CD4-positive, alpha-beta T cell treated with Interferon alpha-2 for 1 hour (primary cell): ENCODE results near the gene RNF182.
"Not testable (repeated sequence)": the region's sequence is repeated elsewhere in the genome, so short reads cannot be mapped to it uniquely, and the experiment has no call there.

Experiments
- DNase-seq, 2 donors: peaks; one replicate each; pipeline ENCODE4 v3.0.0-alpha.2; 2020 to 2022

Gene RNF182

DNA sequence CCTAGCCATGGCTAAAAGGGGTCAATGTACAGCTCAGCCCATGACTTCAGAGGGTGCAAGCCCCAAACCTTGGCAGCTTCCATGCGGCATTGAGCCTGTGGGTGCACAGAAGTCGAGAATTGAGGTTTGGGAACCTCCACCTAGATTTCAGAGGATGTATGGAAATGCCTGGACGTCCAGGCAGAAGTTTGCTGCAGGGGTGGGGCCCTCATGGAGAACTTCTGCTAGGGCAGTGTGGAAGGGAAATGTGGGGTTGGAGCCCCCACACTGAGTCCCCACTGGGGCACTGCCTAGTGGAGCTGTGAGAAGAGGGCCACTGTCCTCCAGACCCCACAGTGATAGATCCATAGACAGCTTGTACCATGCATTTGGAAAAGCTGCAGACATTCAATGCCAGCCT, 47.9 kb downstream of the RNF182 start:
- DNase-seq = not testable (repeated sequence)

GRCh38 chr6:13973422-13973821, 48.7 kb downstream of the RNF182 start:
- not testable (repeated sequence) for DNase-seq

- no peak for DNase-seq
Measured at GRCh38 chr6:13978102-13978640, 53.4 kb downstream of the RNF182 start.

- no peak for DNase-seq
Measured at GRCh38 chr6:13978787-13979186, 54.0 kb downstream of the RNF182 start.

DNA sequence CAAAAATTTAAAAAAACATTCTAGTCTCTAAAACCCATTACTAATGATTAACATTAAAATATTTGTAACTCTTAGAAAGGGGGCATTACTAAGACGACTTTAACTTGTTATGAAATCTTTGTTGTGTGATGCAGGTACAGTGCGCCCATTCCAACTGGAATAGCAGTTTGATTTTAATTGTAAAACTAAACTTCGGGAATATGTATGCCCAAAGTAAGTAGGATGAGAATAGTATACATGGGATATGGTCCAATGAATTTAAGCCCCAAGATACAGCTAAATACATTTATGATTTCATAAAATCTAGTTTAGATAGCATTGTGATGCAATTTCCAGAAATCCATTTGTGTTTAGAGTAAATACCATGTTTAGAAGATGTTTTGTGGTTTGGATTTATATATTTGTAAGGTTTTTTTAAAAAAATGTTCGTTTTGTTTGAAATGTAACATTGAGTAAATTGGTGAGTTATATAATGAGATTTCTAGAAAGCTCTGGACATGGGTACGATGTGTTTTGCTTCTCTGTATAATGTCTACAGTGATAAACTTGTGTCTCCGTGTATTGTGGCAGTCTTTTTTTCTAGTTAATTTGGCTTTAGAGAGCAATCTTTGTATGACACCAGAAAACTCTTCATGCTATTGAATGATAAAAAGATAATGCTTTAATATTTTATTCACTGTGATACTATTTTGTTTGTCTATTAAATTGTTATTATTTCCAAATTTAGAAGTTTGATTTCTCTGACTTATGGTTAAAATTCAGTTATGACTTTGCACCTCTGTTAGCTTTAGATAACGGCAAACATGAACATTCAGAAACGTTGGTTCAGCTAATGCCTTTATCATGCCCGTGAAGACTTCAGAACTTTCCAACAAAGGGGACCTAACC, 54.8 kb downstream of the RNF182 start:
- DNase-seq = no peak

- DNase-seq = no peak
Measured at GRCh38 chr6:13980534-13980933, 55.8 kb downstream of the RNF182 start.

DNA sequence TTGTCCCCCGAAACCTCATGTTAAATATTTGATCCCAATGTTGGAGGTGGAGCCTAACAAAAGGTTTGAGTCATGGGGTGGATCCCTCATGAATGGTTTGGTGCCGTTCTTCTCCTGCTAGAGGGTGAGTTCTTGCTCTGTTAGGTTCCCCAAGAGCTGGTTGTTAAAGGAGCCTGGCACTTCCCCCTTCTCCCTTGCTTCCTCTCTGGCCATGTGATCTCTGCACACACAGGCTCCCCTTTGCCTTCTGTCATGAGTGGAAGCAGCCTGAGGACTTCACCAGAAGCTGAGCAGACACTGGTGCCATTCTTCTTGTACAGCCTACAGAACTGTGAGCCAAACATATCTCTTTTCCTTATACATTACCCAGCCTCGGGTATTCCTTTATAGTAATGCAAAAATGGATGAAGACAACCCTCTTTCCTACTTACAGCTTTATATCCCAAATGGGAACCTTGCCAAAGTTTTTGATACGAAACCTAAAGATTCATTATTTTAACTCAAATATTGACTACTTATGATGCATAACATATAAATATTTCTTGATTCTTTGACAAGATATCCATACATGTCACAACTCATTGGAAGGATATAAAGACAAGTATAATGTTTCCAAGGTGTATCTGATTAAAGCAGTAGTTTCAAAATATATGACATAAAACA, 61.0 kb downstream of the RNF182 start:
- DNase-seq = no peak

DNA sequence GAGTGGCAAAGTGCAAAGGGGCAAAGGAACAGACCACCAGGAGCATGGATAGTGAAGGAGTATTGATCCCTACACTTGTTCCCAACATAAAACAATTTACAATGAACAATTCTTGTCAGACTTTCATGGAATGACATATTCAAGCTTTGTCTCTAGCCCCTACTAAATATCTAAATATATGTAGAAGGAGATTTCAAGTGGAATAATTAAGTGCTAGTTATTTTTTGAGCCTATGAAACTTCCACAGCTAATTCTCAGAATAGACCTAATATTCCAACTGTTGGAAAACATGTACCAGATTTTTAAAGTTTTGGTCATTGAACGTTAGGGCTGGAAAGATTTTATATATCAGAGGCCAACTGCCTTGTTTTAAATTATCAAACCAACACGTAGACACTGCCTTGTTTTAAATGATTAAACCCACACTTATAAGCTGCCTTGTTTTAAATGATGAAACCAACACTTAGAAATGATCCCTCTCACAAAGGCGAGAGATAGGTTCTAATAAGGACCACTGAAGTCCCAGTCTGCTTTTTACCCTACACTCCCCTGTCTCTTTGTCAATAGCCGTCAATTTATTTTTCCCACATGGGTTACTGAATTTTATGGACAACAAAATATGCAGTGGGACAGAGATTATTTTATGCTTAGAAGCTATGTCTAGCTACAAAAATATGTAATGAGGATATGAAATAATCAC, 62.1 kb downstream of the RNF182 start:
- no peak for DNase-seq

DNA sequence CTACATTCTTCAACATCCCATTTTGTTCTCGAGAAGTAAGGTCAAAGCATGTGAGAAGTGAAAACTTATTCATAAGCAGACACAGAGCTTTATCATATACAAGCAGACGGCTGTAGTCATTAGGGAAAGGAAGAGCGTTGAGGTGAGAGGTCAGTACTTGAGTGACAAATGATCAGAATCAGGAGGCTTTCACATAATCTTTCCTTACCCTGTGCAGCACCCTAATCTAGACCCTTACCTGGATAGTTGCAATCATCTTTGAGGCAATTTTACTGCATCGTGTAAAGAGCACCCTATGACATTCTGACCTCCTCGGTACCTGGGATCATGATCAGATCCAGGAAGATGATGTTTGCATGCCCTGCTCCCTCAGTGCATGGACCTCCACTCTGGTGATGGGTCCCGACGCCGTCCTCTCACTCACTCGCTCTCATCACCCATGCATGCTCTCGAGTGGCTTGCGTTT, 62.7 kb downstream of the RNF182 start:
- no peak for DNase-seq

- no peak for DNase-seq
Measured at GRCh38 chr6:13988049-13988738, 63.4 kb downstream of the RNF182 start.

- DNase-seq = no peak
Measured at GRCh38 chr6:13988908-13989307, 64.2 kb downstream of the RNF182 start.

DNA sequence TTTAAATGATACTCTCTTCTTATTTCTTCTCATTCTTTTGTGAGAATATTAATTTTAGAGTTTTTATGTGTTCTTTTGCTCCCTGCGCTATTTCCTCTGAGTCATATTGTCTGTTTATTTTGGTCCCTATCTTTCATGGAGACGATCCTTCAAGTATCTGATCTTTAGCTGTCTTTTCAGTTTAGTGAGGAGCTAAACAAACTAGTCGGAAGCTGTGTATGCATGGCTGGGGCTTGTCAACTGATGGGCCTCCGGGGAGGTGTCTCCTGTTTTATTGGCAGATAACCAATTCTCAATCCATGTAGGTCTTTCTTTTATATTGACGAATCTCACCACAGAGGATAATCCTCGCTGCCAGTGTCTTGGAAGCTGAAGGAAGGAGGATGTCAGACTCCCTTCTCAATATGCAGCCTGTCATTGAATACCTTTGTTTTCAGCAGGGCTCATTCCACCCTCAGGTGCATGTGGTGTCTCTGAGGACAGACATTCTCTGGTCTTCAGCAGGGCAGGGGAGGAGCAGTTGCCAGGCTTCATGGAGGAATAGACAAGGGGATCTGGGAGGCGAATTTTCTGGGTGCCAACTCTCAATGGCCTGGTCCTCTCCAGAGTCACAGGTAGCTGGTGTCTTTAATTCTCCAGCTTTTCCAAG, 64.9 kb downstream of the RNF182 start:
- no peak for DNase-seq

DNA sequence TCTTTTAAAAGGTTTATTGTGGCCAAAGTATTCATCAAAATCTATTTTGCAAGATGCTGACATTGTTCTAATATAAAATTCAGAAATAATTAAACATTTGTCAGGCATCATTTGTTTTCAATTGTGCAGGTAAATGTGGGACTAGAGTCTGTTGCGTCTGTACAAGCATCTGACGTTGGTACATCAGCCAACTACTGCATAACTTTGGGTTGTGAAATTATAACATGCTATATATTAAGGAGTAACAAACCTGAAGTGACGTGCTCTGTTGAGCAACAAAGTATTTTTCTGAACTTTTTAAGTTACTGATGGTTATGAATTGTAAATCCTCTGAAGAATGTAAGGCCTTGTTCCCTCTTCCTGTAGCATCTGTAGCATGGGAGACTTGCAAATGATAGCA, 66.0 kb downstream of the RNF182 start:
- no peak for DNase-seq

GRCh38 chr6:13991393-13991792, 66.6 kb downstream of the RNF182 start:
- DNase-seq = no peak

GRCh38 chr6:13992417-13993055, 67.8 kb downstream of the RNF182 start:
- no peak for DNase-seq

- no peak for DNase-seq
Measured at GRCh38 chr6:13993416-13993815, 68.7 kb downstream of the RNF182 start.

GRCh38 chr6:13998356-13998755, 73.6 kb downstream of the RNF182 start:
- DNase-seq = no peak

- no peak for DNase-seq
Measured at GRCh38 chr6:14000901-14001300, 76.1 kb downstream of the RNF182 start.

DNA sequence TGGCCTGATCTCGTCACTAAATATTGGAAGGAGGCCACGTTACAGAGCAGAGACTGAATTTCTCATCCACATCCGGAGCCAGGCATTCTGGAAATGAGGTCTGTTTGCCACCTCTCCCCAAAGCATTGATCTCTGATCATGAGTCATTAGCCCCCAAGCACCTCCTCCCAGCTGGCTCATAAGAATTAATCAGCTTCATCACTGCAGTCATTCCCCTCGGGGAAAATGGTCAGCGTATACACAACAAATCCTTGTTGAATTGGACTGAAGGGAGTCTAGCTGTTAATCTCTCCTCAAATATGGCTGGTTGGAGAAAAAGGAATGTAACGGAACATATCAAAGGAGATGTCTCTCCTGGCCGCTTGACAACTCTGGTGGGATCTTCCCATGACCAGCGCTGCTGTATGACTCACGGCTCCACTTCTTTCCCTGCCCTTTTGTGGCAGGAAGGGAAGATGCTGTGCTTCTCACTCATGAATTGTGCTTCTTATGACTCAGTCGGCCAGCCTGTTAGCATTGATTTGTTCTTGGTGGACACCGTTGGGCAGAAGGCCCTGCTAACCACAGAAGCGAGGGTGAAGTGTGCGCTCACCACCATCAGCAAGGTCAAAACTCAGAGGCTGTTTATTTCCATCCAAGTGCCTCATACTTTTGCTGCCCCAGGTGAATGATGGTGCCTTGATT, 76.7 kb downstream of the RNF182 start:
- DNase-seq = no peak

DNA sequence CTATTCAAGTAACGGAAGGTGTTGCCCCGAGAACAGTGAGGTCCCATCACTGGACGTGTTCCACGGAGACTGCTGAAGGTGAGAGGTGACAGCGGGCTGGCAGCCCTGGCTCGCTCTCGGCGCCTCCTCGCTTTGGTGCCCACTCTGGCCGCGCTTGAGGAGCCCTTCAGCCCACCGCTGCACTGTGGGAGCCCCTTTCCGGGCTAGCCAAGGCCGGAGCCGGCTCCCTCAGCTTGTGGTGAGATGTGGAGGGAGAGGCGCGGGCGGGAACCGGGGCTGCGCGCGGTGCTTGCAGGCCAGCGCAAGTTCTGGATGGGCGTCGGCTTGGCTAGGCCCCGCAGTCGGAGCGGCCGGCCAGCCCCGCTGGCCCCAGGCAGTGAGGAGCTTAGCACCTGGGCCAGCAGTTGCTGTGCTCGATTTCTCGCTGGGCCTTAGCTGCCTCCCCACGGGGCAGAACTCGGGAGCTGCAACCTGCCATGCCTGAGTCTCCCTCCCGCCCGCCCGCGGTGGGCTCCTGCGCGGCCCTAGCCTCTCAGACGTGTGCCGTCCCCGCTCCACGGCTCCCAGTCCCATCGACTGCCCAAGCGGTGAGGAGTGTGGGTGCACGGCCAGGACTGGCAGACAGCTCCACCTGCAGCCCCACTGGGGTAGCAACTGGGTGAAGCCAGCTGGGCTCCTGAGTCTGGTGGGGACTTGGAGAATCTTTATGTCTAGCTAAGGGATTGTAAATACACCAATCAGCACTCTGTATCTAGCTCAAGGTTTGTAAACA, 77.6 kb downstream of the RNF182 start:
- DNase-seq = no peak
